Stomach (tissue), 4 donors: ENCODE data around the gene ITPRIPL2.

Source experiments
- POLR2AphosphoS5 ChIP-seq, 3 donors: sonication (generic); formaldehyde crosslinking; IDR thresholded peaks; one replicate each; pipeline ENCODE4 v1.6.1; 2016; ENCODE audit warnings: antibody characterized with exemption in 3 of 3
- TF ChIP-seq, protein P1 (sequence below), 7 experiments: fragments of 450-650 bp in 4 of 7; fragments of 200-600 bp in 3 of 7; sonication (generic) in 3 of 7; IDR thresholded peaks; one replicate each; pipeline ENCODE4 v1.5.1; 2016 to 2019; ENCODE audit warnings: antibody characterized with exemption in 7 of 7, control low read depth in 2 of 7, mild to moderate bottlenecking in 1 of 7

DNA sequence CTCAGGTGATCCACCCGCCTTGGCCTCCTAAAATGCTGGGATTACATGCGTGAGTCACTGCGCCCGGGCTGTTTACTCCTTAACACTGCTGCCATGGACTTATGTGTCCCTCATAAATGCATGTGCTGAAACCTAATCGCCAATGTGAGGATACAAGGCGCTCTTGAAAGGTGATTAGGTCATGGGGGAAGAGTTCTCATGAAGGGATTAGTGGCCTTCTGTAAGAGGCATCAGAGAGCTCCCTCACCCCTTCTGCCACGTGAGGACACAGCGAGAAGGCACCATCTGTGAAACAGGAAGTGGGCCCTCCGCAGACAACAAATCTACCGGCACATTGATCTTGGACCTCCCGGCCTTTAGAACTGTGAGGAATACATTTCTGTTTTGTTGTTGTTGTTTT, 19.1 kb downstream of the ITPRIPL2 start:
- TF ChIP-seq, protein P1, sequence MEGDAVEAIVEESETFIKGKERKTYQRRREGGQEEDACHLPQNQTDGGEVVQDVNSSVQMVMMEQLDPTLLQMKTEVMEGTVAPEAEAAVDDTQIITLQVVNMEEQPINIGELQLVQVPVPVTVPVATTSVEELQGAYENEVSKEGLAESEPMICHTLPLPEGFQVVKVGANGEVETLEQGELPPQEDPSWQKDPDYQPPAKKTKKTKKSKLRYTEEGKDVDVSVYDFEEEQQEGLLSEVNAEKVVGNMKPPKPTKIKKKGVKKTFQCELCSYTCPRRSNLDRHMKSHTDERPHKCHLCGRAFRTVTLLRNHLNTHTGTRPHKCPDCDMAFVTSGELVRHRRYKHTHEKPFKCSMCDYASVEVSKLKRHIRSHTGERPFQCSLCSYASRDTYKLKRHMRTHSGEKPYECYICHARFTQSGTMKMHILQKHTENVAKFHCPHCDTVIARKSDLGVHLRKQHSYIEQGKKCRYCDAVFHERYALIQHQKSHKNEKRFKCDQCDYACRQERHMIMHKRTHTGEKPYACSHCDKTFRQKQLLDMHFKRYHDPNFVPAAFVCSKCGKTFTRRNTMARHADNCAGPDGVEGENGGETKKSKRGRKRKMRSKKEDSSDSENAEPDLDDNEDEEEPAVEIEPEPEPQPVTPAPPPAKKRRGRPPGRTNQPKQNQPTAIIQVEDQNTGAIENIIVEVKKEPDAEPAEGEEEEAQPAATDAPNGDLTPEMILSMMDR (IDR thresholded peaks at IDR 0.05) = no peak
- peak in 1 of 3 donors; percentile 6 for TF ChIP-seq POLR2AphosphoS5 (IDR thresholded peaks at IDR 0.05)
